22Rv1 (cell line): Measurements from ENCODE around the gene CBLB.
"Not testable (repeated sequence)": the region's sequence is repeated elsewhere in the genome, so short reads cannot be mapped to it uniquely, and the experiment has no call there.

ENCODE experiments used
- H3K27ac ChIP-seq: fragments of 450-650 bp; 2 replicates; pipeline ENCODE4 v1.5.1; 2017
- ZFX ChIP-seq: fragments of 450-650 bp; IDR thresholded peaks from 2 replicates; pipeline ENCODE4 v1.6.1; 2017; ENCODE audit warnings: antibody characterized with exemption, borderline replicate concordance
- TF ChIP-seq, protein P1 (sequence below): fragments of 450-650 bp; IDR thresholded peaks from 2 replicates; pipeline ENCODE4 v1.5.1; 2017; ENCODE audit warnings: mild to moderate bottlenecking

Gene CBLB

DNA sequence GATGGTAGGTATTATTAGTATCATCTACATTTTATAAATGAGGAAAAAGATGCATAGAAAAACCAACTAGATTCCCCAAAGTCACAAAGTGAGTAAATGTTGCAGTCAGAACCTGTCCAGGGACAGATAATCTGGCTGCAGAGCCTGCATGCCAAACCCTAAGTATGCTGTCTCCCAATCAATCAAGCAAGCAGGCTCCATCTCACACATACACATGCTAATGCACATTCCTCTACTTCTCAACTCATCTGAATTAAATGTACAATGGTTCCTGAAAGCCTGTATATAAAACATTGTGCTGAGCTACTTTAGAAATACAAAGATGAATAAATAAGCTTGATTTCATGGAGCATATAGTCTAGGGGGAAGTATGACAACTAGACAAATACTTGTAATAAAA, 101.0 kb downstream of the CBLB start:
- H3K27ac ChIP-seq = no peak overlapping the region
- TF ChIP-seq, protein P1, sequence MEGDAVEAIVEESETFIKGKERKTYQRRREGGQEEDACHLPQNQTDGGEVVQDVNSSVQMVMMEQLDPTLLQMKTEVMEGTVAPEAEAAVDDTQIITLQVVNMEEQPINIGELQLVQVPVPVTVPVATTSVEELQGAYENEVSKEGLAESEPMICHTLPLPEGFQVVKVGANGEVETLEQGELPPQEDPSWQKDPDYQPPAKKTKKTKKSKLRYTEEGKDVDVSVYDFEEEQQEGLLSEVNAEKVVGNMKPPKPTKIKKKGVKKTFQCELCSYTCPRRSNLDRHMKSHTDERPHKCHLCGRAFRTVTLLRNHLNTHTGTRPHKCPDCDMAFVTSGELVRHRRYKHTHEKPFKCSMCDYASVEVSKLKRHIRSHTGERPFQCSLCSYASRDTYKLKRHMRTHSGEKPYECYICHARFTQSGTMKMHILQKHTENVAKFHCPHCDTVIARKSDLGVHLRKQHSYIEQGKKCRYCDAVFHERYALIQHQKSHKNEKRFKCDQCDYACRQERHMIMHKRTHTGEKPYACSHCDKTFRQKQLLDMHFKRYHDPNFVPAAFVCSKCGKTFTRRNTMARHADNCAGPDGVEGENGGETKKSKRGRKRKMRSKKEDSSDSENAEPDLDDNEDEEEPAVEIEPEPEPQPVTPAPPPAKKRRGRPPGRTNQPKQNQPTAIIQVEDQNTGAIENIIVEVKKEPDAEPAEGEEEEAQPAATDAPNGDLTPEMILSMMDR = no peak
- TF ChIP-seq ZFX = no peak

DNA sequence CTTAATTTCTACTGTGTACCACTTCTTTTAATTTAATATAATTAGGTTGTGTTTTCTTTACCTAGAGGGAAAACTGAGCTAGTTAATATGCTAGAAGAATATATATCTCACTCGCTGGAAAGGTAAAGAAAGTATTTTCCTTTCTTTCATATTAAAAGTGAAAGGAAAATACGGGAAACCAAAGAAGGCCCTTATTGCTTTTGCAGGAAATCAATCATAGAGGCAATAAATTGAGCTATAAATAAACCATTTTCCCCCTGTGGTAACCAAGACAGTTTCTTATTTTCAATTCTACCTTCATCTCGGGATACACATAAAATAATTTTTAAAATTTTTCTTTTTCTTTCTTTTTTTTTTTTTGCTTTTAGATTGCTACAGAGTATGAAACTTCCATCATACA, 101.6 kb downstream of the CBLB start:
- no peak overlapping the region for H3K27ac ChIP-seq
- TF ChIP-seq ZFX = no peak
- TF ChIP-seq, protein P1 = no peak

DNA sequence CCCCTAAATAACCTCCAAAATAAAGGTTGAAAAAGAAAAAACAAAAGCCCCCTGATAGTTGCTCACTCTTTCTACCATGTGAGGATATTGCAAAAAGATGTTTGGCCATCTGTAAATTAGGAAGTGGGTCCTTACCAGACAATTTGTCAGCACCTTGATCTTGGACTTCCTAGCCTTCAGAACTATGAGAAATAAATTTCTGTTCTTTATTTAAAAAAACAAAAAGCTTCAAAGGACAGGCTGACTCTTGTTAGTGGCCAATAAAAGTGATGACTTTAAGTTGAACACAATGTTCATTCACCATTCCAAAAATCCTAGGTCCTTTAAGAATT, 103.5 kb downstream of the CBLB start:
- TF ChIP-seq, protein P1 = no peak
- no peak for TF ChIP-seq ZFX
- H3K27ac ChIP-seq = no peak overlapping the region

DNA sequence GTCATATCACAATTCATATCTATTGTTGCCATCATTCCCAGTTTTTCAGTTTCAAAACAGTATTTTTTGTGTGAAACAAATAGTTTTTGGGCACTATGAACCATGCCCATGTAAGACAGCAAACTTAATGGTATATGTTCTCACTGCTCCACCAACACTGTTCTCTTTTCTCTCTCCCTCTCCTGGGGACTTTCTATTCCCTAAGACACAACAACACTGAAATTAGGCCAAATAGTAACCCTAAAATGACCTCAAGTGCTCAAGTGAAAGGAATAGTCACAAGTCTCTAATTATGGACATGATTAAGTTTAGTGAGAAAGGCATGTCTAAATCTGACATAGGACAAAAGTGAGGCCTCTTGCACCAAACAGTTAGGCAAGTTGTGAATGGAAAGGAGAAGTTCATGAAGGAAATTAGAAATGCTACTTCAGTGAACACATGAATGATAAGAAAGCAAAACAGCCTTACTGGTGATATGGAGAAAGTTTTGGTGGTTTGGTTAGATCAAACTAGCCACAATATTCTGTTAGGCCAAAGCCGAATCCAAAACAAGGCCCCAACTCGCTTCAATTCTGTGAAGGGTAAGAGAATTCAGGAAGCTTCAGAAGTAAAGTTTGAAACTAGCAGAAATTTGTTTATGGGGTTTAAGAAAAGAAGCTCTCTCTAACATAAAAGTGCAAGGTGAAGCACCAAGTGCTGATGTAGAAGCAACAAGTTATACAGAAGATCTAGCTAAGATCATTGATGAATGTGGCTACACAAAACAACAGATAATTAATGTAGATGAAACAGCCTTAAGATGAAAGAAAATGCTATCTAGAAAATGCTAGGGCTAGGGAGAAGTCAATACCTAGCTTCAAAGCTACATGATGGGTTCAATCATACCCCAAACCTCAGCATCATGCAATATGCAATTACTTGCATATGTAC, 104.2 kb downstream of the CBLB start:
- no peak overlapping the region for H3K27ac ChIP-seq
- TF ChIP-seq ZFX = no peak
- TF ChIP-seq, protein P1 = no peak

DNA sequence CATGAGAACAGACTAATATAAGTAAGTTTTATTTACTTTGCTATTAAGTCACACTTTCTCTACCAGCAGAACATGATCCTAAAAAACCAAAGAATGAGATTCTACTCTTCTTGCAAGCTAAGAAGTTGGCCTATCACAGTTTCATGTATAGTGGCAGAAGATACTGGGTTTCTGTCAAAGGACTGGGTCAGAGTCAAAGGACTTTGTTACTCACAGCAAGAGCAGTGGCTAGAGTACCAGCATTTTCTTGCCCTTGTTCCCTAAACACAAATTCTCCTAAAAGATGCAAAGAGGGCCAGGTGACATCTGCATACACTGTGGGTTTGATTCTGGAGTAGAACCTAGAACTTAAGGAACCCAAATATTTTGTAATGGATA, 105.2 kb downstream of the CBLB start:
- H3K27ac ChIP-seq = no peak overlapping the region
- no peak for TF ChIP-seq ZFX
- TF ChIP-seq, protein P1 = no peak

DNA sequence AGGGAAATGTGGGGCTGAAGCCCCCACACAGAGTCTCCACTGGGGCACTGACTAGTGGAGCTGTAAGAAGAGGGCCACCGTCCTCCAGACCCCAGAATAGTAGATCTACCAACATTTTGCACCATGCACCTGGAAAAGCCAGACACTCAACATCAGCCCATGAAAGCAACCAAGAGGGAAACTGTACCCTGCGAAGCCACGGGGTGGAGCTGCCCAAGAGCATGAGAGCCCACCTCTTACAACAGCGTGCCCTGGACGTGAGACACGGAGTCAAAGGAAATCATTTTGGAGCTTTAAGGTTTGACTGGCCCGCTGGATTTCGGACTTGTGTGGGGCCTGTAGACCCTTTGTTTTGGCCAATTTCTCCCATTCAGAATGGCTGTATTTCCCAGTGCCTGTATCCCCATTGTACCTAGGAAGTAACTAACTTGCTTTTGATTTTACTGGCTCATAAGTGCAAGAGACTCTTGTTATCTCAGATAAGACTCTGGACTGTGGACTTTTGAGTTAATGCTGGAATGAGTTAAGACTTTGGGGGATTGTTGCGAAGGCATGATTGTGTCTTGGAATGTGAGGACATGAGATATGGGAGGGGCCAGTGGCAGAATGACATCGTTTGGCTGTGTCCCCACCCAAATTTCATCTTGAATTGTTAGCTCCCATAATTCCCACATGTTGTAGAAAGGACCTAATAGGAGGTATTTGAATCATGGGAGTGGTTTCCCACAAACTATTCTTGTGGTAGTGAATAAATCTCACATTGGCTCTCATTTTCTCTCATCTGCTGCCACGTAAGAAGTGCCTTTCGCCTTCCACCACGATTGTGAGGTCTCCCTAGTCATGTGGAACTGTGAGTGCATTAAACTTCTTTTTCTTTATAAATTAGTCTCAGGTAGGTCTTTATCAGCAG, 105.8 kb downstream of the CBLB start:
- TF ChIP-seq ZFX = no peak
- TF ChIP-seq, protein P1 = no peak
- H3K27ac ChIP-seq = no peak overlapping the region

DNA sequence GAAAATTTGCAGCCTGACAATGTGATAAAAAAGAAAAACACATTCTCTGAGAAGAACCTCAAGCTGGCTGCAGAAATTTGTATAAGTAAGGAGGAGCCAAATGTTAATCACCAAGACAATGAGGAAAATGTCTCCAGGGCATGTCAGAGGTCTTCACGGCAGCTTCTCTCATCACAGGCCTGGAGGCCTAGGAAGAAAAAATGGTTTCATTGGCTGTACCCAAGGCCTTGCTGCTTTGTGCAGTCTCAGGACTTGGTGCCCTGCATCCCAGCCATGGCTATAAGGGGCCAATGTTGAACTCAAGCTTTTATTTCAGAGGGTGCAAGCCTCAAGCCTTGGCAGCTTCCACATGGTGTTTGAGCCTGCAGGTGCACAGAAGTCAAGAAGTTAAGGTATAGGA, 106.6 kb downstream of the CBLB start:
- not testable (repeated sequence) for H3K27ac ChIP-seq
